Bronchial smooth muscle cell (primary cell): ENCODE measurements around the gene MYH8. TPM values are rescaled to one million over a fixed set of nuclear protein-coding genes. Genes with fewer than 3 reads are reported as not detected.

ENCODE experiments used
- total RNA-seq: library from RNA; depleted of rRNA; stranded (reverse); fragments of >200 nt; gene quantifications from 2 replicates; pipeline ENCODE4 v1.2.1, GENCODE V29; 2014

The MYH8 gene
- total RNA-seq: not detected in 2 replicates

GRCh38 chr17:10421900-10422542 lies at the start of gene MYH8:
MYH8 (minus strand) TSS chr17:10421950; CDS start chr17:10420227, 1,723 bp downstream.

GRCh38 chr17:10469459-10469858 lies 47.7 kb upstream of the MYH8 start, which contains the start of gene MYH4:
MYH4 (minus strand) TSS chr17:10469559; CDS start chr17:10466745, 2,814 bp downstream.

DNA sequence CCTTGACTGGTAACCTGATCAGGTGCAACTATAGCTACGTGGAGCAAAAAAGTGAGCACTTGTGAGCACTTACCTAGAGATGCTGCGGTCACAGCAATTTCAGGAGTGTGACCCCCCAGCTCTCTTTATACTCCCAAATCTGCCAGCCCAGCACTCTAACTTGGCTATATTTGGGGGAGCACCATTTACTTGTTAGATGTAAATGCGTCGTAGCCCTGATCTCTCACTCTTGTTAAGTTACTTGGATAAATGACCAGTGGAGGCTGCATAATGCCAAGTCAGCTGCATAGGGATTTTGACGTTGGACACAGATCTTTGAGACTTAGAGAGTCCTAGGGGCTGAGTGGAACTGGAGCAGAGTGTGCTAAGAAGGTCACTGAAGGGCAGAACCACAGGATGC lies 48.8 kb downstream of the MYH8 start, which contains the start of gene MYH13:
Gene MYH13 (minus strand): TSS at position 101 of the 400 bp plus-strand sequence. CDS start 8,476 bp downstream, outside the sequence.

Other genes starting within 250 kb of the MYH8 start
- gene GAS7, start 223.3 kb downstream of the MYH8 start, total RNA-seq: 4.9 and 19.4 TPM in 2 replicates
- gene MYH13, start 48.9 kb downstream of the MYH8 start, total RNA-seq: under 0.01 TPM in 1 of 2 replicates, not detected in the other
- not detected in 2 replicates for gene MYH4, start 47.6 kb upstream of the MYH8 start, total RNA-seq
- not detected in 2 replicates for gene MYH1, start 96.6 kb upstream of the MYH8 start, total RNA-seq
- not detected in 2 replicates for gene MYH2, start 127.7 kb upstream of the MYH8 start, total RNA-seq
- gene MYH3, start 235.4 kb upstream of the MYH8 start, total RNA-seq: 0.16 and 0.60 TPM in 2 replicates